ENCODE data around the gene PPP3CA. TPM values are rescaled to one million over a fixed set of nuclear protein-coding genes. Genes with fewer than 3 reads are reported as not detected.

The PPP3CA gene
- total RNA-seq, 2 donors from 2014 or later, result 71.3 to 142 TPM

GRCh38 chr4:101271516-101271915 lies 75.8 kb downstream of the PPP3CA start:
- H3K27me3 ChIP-seq (replicated peaks; ENCODE audit: insufficient read depth), result no peaks in the 10 kb centered on the region
- WGBS, result 49% methylated on average over 2 of the region's 2 CpGs
- intact Hi-C loops (cut with DNase I), result no loop called here
- no peak for DNase-seq (ENCODE audit: low spot score)
- H3K4me3 ChIP-seq, result no peak overlapping the region
- H3K4me1 ChIP-seq (replicated peaks), result no peaks in the 10 kb centered on the region
- no peak for TF ChIP-seq CTCF (IDR thresholded peaks at IDR 0.05)
- TF ChIP-seq POLR2A (IDR thresholded peaks at IDR 0.05), result no peak
- TF ChIP-seq POLR2AphosphoS5 (IDR thresholded peaks at IDR 0.05), result no peak
- no peaks in the 10 kb centered on the region for H3K9me3 ChIP-seq
- no peak overlapping the region for H3K27ac ChIP-seq
- no peaks in the 10 kb centered on the region for H3K36me3 ChIP-seq

- TF ChIP-seq CTCF (IDR thresholded peaks at IDR 0.05), result no peak
- no peak for TF ChIP-seq POLR2A (IDR thresholded peaks at IDR 0.05)
- no peak for TF ChIP-seq POLR2AphosphoS5 (IDR thresholded peaks at IDR 0.05)
- Histone ChIP-seq H3K4me1 (replicated peaks) (no peaks in the 10 kb centered on the region), H3K9me3 (no peaks in the 10 kb centered on the region)
Measured at GRCh38 chr4:101269682-101270081, 77.6 kb downstream of the PPP3CA start.

GRCh38 chr4:101265816-101266172 lies 81.5 kb downstream of the PPP3CA start:
- DNase-seq (ENCODE audit: low spot score), result no peak
- H3K27me3 ChIP-seq (replicated peaks; ENCODE audit: insufficient read depth), result no peaks in the 10 kb centered on the region
- H3K36me3 ChIP-seq, result no peaks in the 10 kb centered on the region
- no peak overlapping the region for H3K4me3 ChIP-seq
- no peaks in the 10 kb centered on the region for H3K9me3 ChIP-seq
- 58% methylated on average over 1 of the region's 1 CpG for WGBS
- no peak overlapping the region for H3K27ac ChIP-seq
- intact Hi-C loops (cut with DNase I), result no loop called here
- no peak for TF ChIP-seq POLR2A (IDR thresholded peaks at IDR 0.05)
- TF ChIP-seq CTCF (IDR thresholded peaks at IDR 0.05), result no peak
- no peak for TF ChIP-seq POLR2AphosphoS5 (IDR thresholded peaks at IDR 0.05)
- no peaks in the 10 kb centered on the region for H3K4me1 ChIP-seq (replicated peaks)

More at GRCh38 chr4:101269682-101270081, 77.6 kb downstream of the PPP3CA start:
- no peak for DNase-seq (ENCODE audit: low spot score)
- Histone ChIP-seq H3K27me3 (replicated peaks; ENCODE audit: insufficient read depth) (no peaks in the 10 kb centered on the region), H3K27ac (no peak overlapping the region), H3K36me3 (no peaks in the 10 kb centered on the region), H3K4me3 (no peak overlapping the region)
- intact Hi-C loops (cut with DNase I), result no loop called here
- WGBS, result 97% methylated on average over 1 of the region's 1 CpG

- H3K4me1 ChIP-seq (replicated peaks), result no peaks in the 10 kb centered on the region
- H3K4me3 ChIP-seq, result no peak overlapping the region
- no peaks in the 10 kb centered on the region for H3K27me3 ChIP-seq (replicated peaks; ENCODE audit: insufficient read depth)
- H3K9me3 ChIP-seq, result no peaks in the 10 kb centered on the region
- TF ChIP-seq POLR2AphosphoS5 (IDR thresholded peaks at IDR 0.05) (no peak), CTCF (IDR thresholded peaks at IDR 0.05) (no peak), POLR2A (IDR thresholded peaks at IDR 0.05) (no peak)
- intact Hi-C loops (cut with DNase I), result no loop called here
- no peak overlapping the region for H3K27ac ChIP-seq
- 75% methylated on average over 2 of the region's 2 CpGs for WGBS
- no peaks in the 10 kb centered on the region for H3K36me3 ChIP-seq
- no peak for DNase-seq (ENCODE audit: low spot score)
Measured at GRCh38 chr4:101264993-101265815, 82.1 kb downstream of the PPP3CA start.

GRCh38 chr4:101264512-101264911 lies 82.8 kb downstream of the PPP3CA start:
- Histone ChIP-seq H3K36me3 (no peaks in the 10 kb centered on the region), H3K27ac (no peak overlapping the region), H3K4me1 (replicated peaks) (no peaks in the 10 kb centered on the region), H3K27me3 (replicated peaks; ENCODE audit: insufficient read depth) (no peaks in the 10 kb centered on the region), H3K4me3 (no peak overlapping the region), H3K9me3 (no peaks in the 10 kb centered on the region)
- no peak for DNase-seq (ENCODE audit: low spot score)
- TF ChIP-seq POLR2AphosphoS5 (IDR thresholded peaks at IDR 0.05) (no peak), POLR2A (IDR thresholded peaks at IDR 0.05) (no peak), CTCF (IDR thresholded peaks at IDR 0.05) (no peak)
- intact Hi-C loops (cut with DNase I), result no loop called here
